ENCODE measurements around the gene CARS1.

The CARS1 gene

DNA sequence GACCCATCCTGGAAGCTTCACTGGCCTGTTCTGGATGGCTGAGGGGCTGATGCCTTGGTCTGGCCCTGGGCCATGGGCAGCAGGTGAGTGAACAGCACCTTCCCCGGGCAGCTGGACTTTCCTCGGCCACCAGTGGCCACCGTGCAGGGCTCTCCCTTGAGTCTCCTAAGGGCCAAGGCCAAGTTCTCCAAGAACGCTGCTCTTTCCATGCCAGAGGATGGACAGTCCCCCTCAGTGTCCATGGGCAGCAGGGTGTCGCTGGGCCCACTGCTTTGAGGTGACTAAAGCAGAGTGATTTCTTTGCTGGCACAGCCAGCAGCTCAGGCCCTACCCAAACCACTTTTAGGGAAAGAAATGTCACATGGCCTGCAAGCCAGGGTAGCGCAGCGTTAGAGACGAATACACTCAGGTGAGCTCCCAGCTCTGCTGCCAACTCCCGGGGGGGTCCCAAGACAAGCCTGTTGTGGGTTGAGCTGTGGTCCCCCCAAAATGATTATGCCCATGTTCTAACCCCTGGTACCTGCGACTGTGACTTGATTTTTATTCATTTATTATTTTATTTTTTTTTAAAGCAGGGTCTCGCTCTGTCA lies 3.3 kb upstream of the CARS1 start:
- DNase-seq, result no peak
- Histone ChIP-seq H3F3A (ENCODE audit: insufficient read depth, low read length) (no peaks in the 10 kb centered on the region), H3K9ac (ENCODE audit: low read length) (no peak overlapping the region), H3K79me2 (ENCODE audit: low read length) (peaks cover 17% of the 10 kb centered on the region), H3K4me2 (ENCODE audit: low read depth, low read length) (no peak overlapping the region), H3K27me3 (replicated peaks; ENCODE audit: insufficient read depth, low read length) (no peaks in the 10 kb centered on the region), H3K27ac (ENCODE audit: low read length) (no peak overlapping the region), H3K9me3 (replicated peaks; ENCODE audit: insufficient read depth, low read length) (no peaks in the 10 kb centered on the region), H3K9me2 (replicated peaks; ENCODE audit: insufficient read depth, low read length) (no peaks in the 10 kb centered on the region), H2AFZ (ENCODE audit: low read length) (no peak overlapping the region), H4K20me1 (ENCODE audit: insufficient read depth, low read length) (no peaks in the 10 kb centered on the region), H3K36me3 (replicated peaks; ENCODE audit: insufficient read depth, low read length) (no peaks in the 10 kb centered on the region), H3K4me1 (ENCODE audit: low read length) (peaks cover 15% of the 10 kb centered on the region; the same call in 1 of the 2 replicates), H3K4me3 (ENCODE audit: low read length) (no peak overlapping the region)
- TF ChIP-seq EZH2phosphoT487 (IDR thresholded peaks at IDR 0.05; ENCODE audit: low read length) (no peak), EZH2 (optimal IDR thresholded peaks at IDR 0.05; ENCODE audit: low read depth, low read length) (no peak)
- TF ChIP-seq, protein P1, sequence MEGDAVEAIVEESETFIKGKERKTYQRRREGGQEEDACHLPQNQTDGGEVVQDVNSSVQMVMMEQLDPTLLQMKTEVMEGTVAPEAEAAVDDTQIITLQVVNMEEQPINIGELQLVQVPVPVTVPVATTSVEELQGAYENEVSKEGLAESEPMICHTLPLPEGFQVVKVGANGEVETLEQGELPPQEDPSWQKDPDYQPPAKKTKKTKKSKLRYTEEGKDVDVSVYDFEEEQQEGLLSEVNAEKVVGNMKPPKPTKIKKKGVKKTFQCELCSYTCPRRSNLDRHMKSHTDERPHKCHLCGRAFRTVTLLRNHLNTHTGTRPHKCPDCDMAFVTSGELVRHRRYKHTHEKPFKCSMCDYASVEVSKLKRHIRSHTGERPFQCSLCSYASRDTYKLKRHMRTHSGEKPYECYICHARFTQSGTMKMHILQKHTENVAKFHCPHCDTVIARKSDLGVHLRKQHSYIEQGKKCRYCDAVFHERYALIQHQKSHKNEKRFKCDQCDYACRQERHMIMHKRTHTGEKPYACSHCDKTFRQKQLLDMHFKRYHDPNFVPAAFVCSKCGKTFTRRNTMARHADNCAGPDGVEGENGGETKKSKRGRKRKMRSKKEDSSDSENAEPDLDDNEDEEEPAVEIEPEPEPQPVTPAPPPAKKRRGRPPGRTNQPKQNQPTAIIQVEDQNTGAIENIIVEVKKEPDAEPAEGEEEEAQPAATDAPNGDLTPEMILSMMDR (IDR thresholded peaks at IDR 0.05; ENCODE audit: low read length), result no peak

DNA sequence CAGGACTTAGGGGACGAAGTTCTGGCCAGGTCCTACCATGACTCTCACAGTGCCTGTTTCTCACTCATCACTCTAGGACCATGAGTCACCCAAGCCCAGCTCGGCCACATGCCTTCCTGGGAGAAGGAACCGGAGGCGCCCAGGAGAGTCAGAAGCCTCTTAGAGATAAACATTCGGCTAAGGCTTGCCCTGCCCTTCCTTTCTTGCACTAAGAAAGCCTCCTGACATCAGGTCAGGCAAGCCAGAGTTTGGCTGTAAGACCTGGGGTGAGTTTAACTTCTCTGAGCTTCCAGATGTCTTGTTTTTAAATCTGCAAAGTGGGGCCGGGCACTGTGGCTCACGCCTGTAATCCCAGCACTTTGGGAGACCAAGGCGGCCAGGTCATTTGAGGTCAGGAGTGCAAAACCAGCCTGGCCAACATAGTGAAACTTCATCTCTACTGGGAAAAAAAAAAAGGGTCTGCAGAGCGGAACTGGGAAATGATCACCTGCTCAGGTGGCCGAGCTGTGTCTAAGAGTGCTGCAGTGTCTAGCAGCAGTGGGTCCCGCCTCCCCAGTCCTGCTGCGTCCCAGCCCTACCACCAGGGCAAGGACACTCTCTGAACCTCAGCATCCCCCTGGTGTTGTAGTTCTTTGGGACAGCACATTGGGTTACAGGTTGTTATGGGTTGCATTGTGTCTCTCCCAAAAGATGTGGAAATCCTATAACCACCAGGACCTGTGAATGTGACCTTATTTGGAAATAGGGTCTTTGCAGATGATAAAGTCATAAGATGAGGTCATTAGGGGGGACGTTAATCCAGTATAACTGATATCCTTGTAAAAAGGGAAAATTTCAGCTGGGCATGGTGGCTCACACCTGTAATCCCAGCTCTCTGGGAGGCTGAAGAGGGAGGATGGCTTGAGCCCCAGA lies 1.8 kb upstream of the CARS1 start:
- DNase-seq, result no peak
- Histone ChIP-seq H3K9me3 (replicated peaks; ENCODE audit: insufficient read depth, low read length) (no peaks in the 10 kb centered on the region), H3K27me3 (replicated peaks; ENCODE audit: insufficient read depth, low read length) (no peaks in the 10 kb centered on the region), H3F3A (ENCODE audit: insufficient read depth, low read length) (no peaks in the 10 kb centered on the region), H3K27ac (ENCODE audit: low read length) (peak overlapping the region; percentile 33; the same call in 1 of the 2 replicates), H3K79me2 (ENCODE audit: low read length) (peaks cover 32% of the 10 kb centered on the region), H3K9me2 (replicated peaks; ENCODE audit: insufficient read depth, low read length) (no peaks in the 10 kb centered on the region), H3K4me3 (ENCODE audit: low read length) (no peak overlapping the region), H3K4me1 (ENCODE audit: low read length) (peaks cover 15% of the 10 kb centered on the region; the same call in 1 of the 2 replicates), H3K9ac (ENCODE audit: low read length) (no peak overlapping the region), H3K4me2 (ENCODE audit: low read depth, low read length) (peak overlapping the region; percentile 18; the same call in 1 of the 2 replicates), H3K36me3 (replicated peaks; ENCODE audit: insufficient read depth, low read length) (no peaks in the 10 kb centered on the region), H4K20me1 (ENCODE audit: insufficient read depth, low read length) (no peaks in the 10 kb centered on the region), H2AFZ (ENCODE audit: low read length) (peak overlapping the region; percentile 57)
- TF ChIP-seq, protein P1 (IDR thresholded peaks at IDR 0.05; ENCODE audit: low read length), result peak; percentile 28; the same call in 1 of the 2 replicates
- TF ChIP-seq EZH2phosphoT487 (IDR thresholded peaks at IDR 0.05; ENCODE audit: low read length), result no peak
- TF ChIP-seq EZH2 (optimal IDR thresholded peaks at IDR 0.05; ENCODE audit: low read depth, low read length), result no peak

DNA sequence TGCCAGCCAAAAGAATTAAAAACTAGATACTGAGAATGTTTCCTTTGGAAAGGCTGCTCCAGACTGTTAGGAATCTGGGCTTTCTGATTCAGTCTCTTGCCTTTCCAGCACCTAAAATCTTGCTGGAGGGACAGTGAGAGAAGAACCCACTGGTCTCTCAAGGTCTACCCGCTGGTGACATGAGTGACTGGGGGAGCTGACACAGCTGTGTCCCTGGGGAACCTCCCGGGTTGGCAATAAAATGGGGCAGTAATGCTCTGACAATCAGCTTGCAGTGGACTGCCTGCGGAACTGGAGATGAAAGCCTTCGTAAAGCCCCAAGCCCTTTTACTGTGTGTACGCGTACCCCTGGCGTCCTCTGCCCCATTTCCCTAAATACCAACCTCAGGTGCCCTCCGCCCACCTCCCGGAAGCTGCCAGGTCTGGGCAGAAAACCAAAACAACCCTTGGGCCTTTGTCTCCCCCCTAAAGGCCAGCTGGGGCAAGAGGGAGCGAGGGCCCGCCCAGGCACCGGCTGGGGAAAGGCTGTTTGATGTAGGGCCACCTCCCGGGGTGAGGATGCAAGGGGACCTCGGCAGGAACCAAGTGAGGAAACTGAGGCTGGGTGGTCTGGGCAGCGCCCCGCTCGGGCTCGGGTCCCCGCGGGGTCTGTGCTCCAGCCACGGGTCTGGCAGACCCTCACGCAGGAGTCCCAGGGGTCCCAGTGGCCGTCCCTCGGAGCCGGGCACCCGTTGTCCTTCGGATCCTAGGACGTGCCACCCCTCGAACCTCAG lies 741 bp downstream of the CARS1 start:
- Histone ChIP-seq H3K4me1 (ENCODE audit: low read length) (peaks cover 15% of the 10 kb centered on the region; the same call in 1 of the 2 replicates), H3K9ac (ENCODE audit: low read length) (peak overlapping the region; percentile 98)
- DNase-seq, result no peak

More for the DNA sequence above, 741 bp downstream of the CARS1 start:
- no peaks in the 10 kb centered on the region for H3K36me3 ChIP-seq (replicated peaks; ENCODE audit: insufficient read depth, low read length)
- H3K27me3 ChIP-seq (replicated peaks; ENCODE audit: insufficient read depth, low read length), result no peaks in the 10 kb centered on the region
- H3K79me2 ChIP-seq (ENCODE audit: low read length), result peaks cover 53% of the 10 kb centered on the region
- peak overlapping the region; percentile 91 for H3K4me2 ChIP-seq (ENCODE audit: low read depth, low read length)
- peak overlapping the region; percentile 100 for H3K4me3 ChIP-seq (ENCODE audit: low read length)
- no peaks in the 10 kb centered on the region for H3K9me2 ChIP-seq (replicated peaks; ENCODE audit: insufficient read depth, low read length)
- no peaks in the 10 kb centered on the region for H3F3A ChIP-seq (ENCODE audit: insufficient read depth, low read length)
- TF ChIP-seq, protein P1 (IDR thresholded peaks at IDR 0.05; ENCODE audit: low read length), result no peak
- TF ChIP-seq EZH2phosphoT487 (IDR thresholded peaks at IDR 0.05; ENCODE audit: low read length), result no peak
- no peak for TF ChIP-seq EZH2 (optimal IDR thresholded peaks at IDR 0.05; ENCODE audit: low read depth, low read length)
- H3K27ac ChIP-seq (ENCODE audit: low read length), result peak overlapping the region; percentile 67; the same call in 1 of the 2 replicates
- no peaks in the 10 kb centered on the region for H3K9me3 ChIP-seq (replicated peaks; ENCODE audit: insufficient read depth, low read length)
- no peaks in the 10 kb centered on the region for H4K20me1 ChIP-seq (ENCODE audit: insufficient read depth, low read length)
- H2AFZ ChIP-seq (ENCODE audit: low read length), result peak overlapping the region; percentile 97; the same call in 1 of the 2 replicates
